NCI-H1092 (cell line): Measurements from ENCODE around the gene LYG2.
"Not testable (repeated sequence)": the region's sequence is repeated elsewhere in the genome, so short reads cannot be mapped to it uniquely, and the experiment has no call there.

Experiments
- DNase-seq: peaks from one replicate; lab custom pipeline; 2025; lab: John Stamatoyannopoulos, UW

LYG2 gene

GRCh38 chr2:99201959-99202678 lies 53.3 kb downstream of the LYG2 start:
- no peak for DNase-seq

GRCh38 chr2:99200076-99200800 lies 55.2 kb downstream of the LYG2 start:
- DNase-seq = no peak

DNA sequence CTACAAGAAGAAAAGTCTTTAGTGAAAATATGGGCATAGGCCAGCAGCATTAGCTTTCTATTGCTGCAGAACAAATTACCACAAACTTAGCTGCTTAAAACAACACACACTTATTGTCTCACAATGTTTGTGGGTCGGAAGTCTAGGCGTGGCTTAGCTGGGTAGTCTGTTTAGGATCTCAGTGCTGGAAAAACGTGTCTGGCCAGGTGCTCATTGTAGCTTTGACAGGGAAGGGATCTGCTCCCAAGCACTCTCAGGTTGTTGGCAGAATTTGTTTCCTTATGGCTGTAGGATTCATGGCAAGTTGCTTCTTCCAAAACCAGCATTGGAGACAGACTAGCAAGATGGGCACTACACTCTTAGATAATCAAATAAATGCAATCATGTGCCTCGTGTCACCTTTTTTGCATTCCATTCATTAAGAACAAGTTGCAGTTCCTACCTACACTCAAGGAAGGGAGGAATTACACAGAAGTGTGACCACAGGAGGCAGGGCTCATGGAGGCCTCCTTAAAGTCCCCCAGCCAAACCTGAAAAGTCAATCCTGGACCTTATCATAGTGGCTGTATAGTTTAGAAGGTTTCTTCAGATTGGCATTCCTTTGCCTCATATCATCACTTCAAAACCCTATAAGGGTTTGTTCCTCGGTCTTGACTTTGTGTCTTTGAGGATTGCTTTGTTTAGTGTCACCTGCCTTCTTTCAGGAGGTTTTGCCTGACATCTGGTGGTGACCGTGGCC lies 57.2 kb downstream of the LYG2 start:
- no peak for DNase-seq

- not testable (repeated sequence) for DNase-seq
These were observed 63.1 kb downstream of the LYG2 start for GRCh38 chr2:99192364-99192763.
